Lower leg skin (tissue), 4 donors: ENCODE measurements around the gene SLIT3. TPM values are rescaled to one million over a fixed set of nuclear protein-coding genes. Genes with fewer than 3 reads are reported as not detected.

Experiments
- DNase-seq, 2 donors: peaks; one replicate each; pipeline ENCODE4 v3.0.0-alpha.2; 2019; ENCODE audit warnings: low spot score in 2 of 2
- H3K4me3 ChIP-seq: fragments of 200-600 bp; sonication (generic); 2 replicates; pipeline ENCODE4 v1.5.1; 2017; ENCODE audit warnings: mild to moderate bottlenecking, low read depth; ENCODE audit not compliant: poor library complexity, severe bottlenecking
- POLR2A ChIP-seq, 2 donors: fragments of 450-650 bp; IDR thresholded peaks; one replicate each; pipeline ENCODE4 v1.6.1; 2016 to 2017; ENCODE audit warnings: antibody characterized with exemption in 2 of 2, mild to moderate bottlenecking in 1 of 2, moderate library complexity in 1 of 2
- WGBS, 2 donors: methylation state at CpG; one replicate each; pipeline ENCODE4 v1.1.5; 2018; 5-methylcytosine and 5-hydroxymethylcytosine counted together
- intact Hi-C: fragments of 100-400 bp; cut with DNase I; formaldehyde crosslinking; loops from one replicate; pipeline ENCODE4 v1.15.0; 2023; ENCODE audit warnings: low total_unique reads
- total RNA-seq, 4 donors: library from RNA; depleted of rRNA; stranded (reverse); fragments of >200 nt; gene quantifications; one replicate each; pipeline ENCODE4 v1.1.0, GENCODE V29; 2016
- TF ChIP-seq, protein P1 (sequence below), 3 donors: fragments of 450-650 bp; IDR thresholded peaks; one replicate each; pipeline ENCODE4 v1.5.1; 2016; ENCODE audit warnings: antibody characterized with exemption in 3 of 3, mild to moderate bottlenecking in 3 of 3, moderate library complexity in 2 of 3

SLIT3 gene
- total RNA-seq, 4 donors from 2014 or later, result 12.4 to 66.0 (median 22.8) TPM

DNA sequence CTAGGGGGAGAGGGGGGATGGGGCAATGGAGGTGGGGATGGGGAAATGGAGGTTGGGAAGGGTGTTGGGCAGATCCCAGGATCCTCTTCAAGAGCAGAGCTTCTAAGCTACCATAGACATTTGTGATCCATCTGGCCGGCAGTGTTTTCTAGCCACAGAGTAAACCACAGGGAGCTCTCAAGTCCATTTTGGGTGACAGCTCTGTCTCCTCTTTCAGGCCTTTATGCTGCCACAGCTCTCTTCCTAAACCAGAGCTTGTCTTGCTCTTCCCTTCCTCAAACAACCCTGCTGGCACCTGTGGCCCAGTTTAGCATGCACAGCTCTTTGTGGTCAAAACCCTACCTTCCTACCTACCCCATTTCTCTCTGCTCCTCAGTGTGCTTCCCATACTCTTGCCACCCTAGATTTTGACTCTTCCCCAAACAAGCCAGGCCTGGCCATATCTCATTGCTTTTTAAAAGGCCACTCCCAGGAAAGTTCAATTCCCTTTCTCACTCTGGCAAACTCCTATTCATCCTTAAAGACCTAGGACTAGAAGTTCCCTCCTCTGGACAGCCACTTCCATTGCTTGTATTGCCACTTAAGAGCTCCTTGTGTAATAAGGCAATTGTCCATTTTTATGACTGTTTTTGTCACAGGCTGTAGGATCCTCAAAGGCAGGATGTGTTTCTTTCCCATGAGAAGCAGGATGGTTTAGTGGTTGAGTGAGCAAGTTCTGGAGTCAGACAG lies 637.5 kb downstream of the SLIT3 start:
- TF ChIP-seq POLR2A (IDR thresholded peaks at IDR 0.05), result no peak
- TF ChIP-seq, protein P1, sequence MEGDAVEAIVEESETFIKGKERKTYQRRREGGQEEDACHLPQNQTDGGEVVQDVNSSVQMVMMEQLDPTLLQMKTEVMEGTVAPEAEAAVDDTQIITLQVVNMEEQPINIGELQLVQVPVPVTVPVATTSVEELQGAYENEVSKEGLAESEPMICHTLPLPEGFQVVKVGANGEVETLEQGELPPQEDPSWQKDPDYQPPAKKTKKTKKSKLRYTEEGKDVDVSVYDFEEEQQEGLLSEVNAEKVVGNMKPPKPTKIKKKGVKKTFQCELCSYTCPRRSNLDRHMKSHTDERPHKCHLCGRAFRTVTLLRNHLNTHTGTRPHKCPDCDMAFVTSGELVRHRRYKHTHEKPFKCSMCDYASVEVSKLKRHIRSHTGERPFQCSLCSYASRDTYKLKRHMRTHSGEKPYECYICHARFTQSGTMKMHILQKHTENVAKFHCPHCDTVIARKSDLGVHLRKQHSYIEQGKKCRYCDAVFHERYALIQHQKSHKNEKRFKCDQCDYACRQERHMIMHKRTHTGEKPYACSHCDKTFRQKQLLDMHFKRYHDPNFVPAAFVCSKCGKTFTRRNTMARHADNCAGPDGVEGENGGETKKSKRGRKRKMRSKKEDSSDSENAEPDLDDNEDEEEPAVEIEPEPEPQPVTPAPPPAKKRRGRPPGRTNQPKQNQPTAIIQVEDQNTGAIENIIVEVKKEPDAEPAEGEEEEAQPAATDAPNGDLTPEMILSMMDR (IDR thresholded peaks at IDR 0.05), result no peak
- WGBS, 2 donors, result 80 to 87% methylated on average over 1 of the region's 1 CpG
- DNase-seq, result peak in 1 of 2 donors; percentile 1
- intact Hi-C loops, result no loop called here
- no peak overlapping the region for H3K4me3 ChIP-seq

DNA sequence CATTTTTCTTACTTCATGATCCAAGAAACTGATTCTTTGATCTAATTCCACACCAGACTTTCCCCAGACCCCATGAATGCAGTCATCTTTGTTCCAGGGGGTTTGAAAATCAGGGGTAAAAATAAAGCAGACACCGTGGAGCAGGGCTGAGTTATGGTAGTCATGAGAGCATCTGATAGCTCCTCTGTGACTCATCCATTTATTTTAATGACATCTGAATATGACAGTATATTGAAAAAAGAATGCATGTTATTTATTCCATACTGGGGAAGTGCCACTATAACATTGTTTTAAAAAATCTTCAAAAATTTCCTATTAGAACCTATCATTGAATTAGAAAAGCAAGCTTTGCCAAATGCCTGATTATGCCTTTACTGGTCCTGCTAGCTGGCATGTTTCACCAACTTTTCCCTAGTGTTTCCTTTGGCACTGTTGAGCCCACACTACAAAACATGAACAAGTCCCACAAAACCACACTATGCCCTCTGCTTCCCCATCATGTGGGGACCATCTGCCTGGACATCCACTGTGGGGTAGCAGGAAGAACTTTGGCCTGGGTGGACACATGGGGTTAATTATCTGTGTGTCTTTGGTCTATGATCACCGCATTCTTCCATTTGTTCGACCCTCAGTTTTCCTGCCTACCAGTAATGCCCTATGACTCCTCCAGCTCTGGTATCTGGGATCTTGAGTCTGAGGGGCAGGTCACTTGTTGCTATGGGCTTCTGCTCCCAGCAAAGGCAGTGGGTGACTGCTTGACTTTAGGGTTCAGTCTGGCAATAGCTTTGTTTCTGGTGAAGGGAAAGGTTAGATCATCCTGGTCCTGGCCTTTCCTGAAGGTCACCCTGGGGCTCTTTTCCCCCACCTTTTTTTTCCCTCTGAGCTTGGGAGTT lies 639.1 kb downstream of the SLIT3 start:
- TF ChIP-seq, protein P1 (IDR thresholded peaks at IDR 0.05), result no peak
- no peak for TF ChIP-seq POLR2A (IDR thresholded peaks at IDR 0.05)
- H3K4me3 ChIP-seq, result no peak overlapping the region
- intact Hi-C loops, result no loop called here
- DNase-seq, result no peak
- 64 to 75% methylated on average over 3 of the region's 3 CpGs for WGBS, 2 donors

DNA sequence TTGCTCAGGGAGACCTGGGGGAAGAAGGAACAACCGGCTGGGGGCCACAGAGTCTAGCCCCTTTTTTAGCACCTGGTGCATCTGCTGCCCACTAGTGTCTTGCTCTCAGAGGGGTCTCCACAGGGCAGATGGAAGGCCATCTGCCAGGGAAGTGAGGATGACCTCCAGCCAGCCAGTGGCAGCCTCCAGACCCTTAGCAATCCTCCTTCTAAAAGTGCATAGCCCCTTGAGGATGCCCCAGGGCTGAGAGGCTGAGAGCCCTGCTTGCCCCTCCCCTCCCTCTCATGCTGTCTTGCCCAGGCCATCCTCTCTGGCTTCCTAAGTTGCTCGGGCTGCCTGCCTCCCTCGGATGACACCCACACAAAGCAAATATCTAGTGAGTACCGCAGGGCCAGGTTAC lies 640.2 kb downstream of the SLIT3 start:
- TF ChIP-seq POLR2A (IDR thresholded peaks at IDR 0.05), result no peak
- TF ChIP-seq, protein P1 (IDR thresholded peaks at IDR 0.05), result no peak
- intact Hi-C loops, result no loop called here

DNA sequence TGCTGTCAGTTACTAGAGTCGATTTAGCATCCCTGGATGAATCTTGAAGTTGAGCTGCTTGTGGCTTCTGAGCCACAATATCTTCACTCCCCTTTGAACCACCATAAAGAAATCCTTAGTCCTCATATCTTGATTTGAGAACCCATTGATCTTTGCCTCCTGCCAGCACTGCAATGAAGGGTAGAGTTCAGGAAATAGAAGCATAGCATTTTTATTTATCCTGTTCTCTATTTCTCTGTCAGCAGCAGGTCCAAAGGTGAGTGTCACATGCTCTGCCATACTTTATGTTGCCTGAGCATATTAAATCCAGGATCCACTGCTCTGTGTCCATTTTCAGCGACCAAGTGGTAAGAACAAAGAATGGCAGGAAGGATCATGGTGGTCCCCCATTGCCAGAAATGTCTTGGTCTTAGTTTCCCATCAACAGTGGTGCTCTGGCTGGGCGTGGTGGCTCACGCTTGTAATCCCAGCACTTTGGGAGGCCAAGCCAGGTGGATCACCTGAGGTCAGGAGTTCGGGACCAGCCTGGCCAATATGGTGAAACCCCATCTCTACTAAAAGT lies 641.6 kb downstream of the SLIT3 start:
- WGBS, 2 donors, result 73 to 88% methylated on average over 5 of the region's 5 CpGs
- no peak overlapping the region for H3K4me3 ChIP-seq
- intact Hi-C loops, result no loop called here
- peak in 1 of 2 donors; percentile 14 for DNase-seq
- TF ChIP-seq, protein P1 (IDR thresholded peaks at IDR 0.05), result no peak
- TF ChIP-seq POLR2A (IDR thresholded peaks at IDR 0.05), result no peak

More for the DNA sequence above, 640.2 kb downstream of the SLIT3 start:
- 69 to 95% methylated on average over 4 of the region's 4 CpGs for WGBS, 2 donors
- H3K4me3 ChIP-seq, result no peak overlapping the region
- peak in 1 of 2 donors; percentile 71 for DNase-seq

DNA sequence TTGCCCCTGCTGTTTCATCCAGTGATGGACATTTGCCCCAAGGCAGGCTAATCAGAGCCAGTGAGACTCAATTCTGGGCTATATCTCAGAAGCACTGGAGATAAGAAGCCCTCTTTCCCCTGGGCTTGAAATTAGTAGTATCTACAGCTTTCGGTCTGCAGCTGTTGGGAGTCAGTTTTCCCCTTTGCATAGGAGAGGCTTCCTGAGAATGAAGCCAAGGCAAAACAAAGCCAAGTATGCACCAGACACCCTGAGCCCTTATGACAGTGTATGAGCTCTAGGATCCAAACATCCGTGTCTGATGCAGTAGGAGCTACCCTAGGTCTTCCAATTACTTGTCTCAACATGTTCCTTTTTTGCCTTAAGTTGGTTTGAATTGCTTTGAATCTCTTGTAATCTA lies 642.5 kb downstream of the SLIT3 start:
- no peak for DNase-seq
- H3K4me3 ChIP-seq, result no peak overlapping the region
- WGBS, 2 donors, result 28 to 45% methylated on average over 2 of the region's 2 CpGs
- intact Hi-C loops, result no loop called here
- no peak for TF ChIP-seq POLR2A (IDR thresholded peaks at IDR 0.05)
- TF ChIP-seq, protein P1 (IDR thresholded peaks at IDR 0.05), result no peak
